GM19455 (cell line): ENCODE results near the gene CPTP.
A peak's percentile ranks its signal among the peaks of the same experiment; 100 is the strongest.

Experiments used
- ATAC-seq: cut with Tn5 transposase; IDR thresholded peaks from one replicate; pipeline ENCODE4 v1.9.1; 2021; ENCODE audit not compliant: unreplicated experiment

Gene CPTP

DNA sequence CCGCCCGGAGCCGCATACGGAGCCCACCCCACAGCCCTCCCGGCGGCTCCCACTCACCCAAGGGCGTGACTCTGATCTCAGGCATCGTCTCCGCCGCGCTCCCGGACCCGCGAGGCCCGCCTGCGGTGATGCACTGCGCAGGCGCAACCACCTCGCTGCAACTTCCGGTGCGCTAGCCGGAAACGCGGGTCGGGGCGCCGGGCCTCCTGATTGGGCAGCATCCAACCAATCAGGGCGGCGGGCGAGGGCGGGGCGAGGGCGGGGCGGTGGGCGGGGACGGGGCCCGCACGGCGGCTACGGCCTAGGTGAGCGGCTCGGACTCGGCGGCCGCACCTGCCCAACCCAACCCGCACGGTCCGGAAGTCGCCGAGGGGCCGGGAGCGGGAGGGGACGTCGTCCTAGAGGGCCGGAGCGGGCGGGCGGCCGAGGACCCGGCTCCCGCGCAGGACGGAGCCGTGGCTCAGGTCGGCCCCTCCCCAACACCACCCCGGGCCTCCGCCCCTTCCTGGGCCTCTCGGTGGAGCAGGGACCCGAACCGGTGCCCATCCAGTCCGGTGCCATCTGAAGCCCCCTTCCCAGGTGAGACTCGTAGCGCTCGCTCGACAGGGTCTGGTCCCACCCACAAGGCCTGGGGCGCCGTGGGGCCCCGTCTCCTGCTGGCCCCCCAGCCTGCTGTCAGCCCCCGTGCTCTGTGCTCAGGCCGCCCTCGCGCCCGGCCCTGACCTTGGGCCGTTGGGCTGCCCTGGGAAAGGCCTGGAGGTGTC is at the start of gene CPTP, which contains the start of gene INTS11:
CPTP (plus strand) TSS at position 279 of the 764 bp plus-strand sequence. CDS start 2,109 bp downstream, outside the sequence.
INTS11 (minus strand) TSS at position 137 of the 764 bp plus-strand sequence; CDS start at position 85, 52 bp downstream.
- ATAC-seq: peak; percentile 69

GRCh38 chr1:1274931-1275431 is 49.6 kb upstream of the CPTP start:
- ATAC-seq: no peak

DNA sequence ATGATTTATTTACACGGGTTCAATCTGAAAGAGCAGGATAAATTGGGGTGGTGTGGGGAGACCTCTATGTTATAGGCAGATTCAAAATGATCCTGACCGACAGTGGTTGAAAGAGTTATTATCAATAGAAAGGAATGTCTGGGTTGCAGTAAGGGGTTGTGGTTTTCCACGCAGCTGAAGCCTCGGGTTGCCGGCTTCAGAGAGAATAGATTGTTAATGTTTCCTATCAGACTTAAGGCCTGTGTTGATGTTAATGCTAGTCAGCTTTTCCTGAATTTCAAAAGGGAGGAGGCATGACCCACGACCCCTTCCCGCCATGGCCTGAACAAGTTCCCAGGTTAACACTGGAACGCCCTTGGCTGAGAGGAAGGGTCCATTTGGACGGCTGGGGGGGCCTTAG is 48.8 kb upstream of the CPTP start:
- ATAC-seq: no peak

- no peak for ATAC-seq
Measured at GRCh38 chr1:1278620-1279019, 46.0 kb upstream of the CPTP start.

DNA sequence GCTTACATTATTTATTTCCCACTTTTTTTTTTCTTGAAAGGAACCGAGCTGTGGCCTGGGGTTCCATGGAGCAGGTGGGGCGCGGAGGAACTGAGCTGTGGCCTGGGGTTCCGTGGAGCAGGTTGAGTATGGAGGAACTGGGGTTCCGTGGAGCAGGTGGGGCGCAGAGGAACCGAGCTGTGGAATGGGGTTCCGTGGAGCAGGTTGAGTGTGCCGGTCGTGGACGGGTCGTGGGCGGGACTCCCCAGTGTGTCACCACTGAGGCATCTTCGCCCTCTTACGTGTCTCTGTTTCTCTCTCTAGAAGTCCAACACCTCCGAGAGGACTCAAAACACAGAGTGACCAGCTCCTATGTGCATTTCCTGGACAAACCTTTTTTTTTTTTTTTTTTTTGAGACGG is 45.6 kb upstream of the CPTP start:
- no peak for ATAC-seq

DNA sequence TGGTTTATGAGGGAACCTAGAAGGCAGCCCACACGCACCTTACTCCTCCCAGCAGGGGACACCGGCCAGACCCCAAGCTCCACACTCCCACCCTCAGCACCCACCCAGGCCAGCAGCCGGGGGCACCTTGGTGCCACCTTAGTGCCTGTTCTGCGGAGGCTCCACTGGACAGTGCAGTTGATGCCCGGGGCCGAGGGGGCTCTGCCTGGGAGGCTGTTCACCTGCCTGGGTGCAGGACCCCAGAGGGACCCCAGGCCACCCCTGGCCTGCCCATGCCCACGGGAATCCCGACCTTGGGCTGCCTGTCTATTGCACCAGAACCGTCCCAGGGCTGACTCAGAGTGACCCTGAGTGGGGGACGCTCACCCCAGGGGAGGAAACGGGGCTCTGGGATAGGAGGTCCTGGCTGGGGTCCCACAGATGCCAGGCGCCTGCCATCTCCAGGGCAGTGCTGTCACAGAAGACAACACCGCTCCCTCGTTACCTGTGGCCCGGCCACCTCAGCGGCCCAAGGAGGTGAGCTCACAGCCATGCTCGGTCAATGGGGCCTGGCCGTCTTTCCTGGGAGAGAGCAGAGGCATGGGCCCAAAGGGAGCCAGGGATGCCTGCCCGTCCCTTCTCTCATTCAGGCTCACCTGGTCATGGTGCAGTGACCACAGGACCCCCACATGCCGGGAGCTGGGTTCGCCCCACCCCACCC is 43.7 kb upstream of the CPTP start:
- ATAC-seq: no peak

DNA sequence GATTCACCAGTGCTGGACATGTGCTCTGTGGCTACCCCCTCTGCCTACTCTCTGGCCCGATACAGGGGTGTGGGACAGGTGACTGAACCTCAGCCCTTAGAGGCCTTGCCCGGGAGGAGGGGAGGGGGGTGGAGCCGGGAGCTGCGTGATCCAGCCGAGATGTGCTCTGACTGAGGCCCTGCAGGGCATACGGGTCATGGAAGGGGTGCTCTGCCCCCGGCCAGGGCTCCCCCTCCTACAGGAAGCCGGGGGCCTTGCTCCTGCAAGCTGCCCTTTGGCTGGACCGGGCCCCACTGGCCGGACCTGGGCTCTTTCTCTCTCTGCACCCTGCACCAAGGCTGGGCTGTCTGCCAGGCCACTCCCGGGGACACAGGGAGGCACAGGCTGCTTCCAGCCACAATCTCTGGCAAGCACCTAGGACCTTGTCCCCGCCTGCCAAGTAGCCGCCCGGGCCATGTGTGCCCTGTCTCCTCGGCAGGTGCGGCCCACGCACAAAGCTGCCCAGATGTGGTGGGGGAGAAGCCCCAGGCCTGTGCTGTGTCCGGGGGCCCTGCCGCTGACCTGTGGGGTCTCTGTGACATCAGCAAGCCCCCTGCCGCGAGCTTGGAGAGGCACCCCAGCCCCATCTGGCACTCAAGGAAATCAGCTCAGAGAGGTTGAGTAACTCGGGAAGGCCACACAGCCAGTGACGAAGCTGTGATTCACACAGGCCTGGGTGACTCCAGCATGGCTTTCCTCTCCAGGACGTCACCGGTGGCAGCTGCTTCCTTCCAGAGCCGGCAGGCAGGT is 42.9 kb upstream of the CPTP start:
- no peak for ATAC-seq

- ATAC-seq: no peak
Measured at GRCh38 chr1:1282998-1283397, 41.6 kb upstream of the CPTP start.

GRCh38 chr1:1283821-1284220 is 40.8 kb upstream of the CPTP start:
- ATAC-seq: no peak

DNA sequence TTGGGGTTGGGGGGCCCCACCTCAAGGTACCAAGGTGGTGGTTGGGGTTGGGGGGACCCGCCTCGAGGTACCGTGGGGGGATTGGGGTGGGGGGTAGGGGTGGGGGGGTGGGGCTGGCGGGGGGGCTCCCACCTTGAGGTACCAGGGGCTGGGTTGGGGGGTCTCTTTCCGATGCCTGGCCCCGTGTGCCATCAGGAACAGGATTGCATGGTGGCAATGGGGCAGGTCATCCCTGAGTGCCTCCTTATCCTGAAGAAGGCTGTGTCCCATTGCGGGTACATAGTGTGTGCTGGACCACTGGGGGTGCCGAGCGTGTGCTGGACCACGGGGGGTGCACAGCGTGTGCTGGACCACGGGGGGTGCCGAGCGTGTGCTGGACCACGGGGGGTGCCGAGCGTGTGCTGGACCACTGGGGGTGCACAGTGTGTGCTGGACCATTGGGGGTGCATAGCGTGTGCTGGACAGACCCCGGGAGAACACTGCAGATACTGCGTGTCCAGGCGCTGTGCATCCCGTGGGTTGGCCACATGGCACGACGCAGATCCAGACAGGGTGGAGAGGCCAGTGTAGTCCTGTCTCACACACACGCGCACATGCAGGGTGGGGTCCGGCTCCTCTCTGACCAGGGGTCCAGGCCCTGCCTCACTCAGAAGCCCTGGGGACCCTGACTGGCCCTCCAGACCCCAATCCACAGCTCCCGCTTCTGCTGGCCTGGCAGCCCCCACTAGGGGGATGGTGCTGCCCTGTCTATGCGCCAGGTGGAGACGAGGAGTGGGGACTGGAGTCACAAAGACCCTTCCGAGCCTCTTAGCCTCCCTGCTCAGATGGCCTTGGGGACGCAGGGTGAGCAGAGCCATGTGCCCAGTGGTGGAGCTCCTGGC is 40.1 kb upstream of the CPTP start:
- ATAC-seq: no peak

- no peak for ATAC-seq
Measured at GRCh38 chr1:1285102-1285571, 39.5 kb upstream of the CPTP start.

GRCh38 chr1:1285611-1286311 is 38.8 kb upstream of the CPTP start:
- ATAC-seq: no peak

GRCh38 chr1:1286313-1287261 is 38.0 kb upstream of the CPTP start:
- no peak for ATAC-seq

DNA sequence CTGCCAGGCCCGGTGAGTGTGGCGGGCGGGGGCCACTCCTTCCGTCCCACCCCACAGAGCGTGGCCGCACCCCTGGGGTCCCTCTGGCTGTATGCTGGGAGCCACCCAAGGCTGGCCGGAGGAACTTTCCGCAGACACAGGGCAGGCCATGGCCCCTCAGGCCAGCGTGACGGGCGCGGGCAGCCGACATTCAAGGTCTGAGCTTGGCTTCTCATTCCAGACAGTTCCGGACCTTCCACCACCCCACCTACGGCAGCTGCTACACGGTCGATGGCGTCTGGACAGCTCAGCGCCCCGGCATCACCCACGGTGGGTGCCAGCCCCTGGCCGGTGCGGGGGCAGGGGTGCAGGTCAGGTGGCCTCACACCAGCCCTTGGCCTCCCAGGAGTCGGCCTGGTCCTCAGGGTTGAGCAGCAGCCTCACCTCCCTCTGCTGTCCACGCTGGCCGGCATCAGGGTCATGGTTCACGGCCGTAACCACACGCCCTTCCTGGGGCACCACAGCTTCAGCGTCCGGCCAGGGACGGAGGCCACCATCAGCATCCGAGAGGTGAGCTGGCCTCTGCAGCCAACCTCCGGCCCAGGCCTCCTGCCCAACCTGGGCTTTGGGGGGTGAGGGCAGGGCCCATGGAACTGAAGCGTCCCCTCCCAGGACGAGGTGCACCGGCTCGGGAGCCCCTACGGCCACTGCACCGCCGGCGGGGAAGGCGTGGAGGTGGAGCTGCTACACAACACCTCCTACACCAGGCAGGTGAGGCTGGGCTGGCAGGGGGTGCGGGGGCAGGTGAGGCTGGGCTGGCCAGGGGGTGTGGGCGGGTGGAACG is 37.1 kb upstream of the CPTP start:
- ATAC-seq: no peak

DNA sequence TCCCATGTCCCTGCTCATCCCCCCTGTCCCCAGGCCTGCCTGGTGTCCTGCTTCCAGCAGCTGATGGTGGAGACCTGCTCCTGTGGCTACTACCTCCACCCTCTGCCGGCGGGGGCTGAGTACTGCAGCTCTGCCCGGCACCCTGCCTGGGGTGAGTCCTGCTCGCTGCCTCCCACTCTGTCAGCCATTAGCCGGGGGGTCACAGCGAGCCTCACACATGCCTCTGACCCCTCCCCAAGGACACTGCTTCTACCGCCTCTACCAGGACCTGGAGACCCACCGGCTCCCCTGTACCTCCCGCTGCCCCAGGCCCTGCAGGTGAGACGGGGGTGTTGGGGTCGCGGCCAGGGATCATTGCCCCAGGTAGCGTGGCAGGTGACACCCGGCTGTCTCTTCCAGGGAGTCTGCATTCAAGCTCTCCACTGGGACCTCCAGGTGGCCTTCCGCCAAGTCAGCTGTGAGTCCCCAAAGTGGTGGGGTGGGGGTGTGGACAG is 34.3 kb upstream of the CPTP start:
- no peak for ATAC-seq

DNA sequence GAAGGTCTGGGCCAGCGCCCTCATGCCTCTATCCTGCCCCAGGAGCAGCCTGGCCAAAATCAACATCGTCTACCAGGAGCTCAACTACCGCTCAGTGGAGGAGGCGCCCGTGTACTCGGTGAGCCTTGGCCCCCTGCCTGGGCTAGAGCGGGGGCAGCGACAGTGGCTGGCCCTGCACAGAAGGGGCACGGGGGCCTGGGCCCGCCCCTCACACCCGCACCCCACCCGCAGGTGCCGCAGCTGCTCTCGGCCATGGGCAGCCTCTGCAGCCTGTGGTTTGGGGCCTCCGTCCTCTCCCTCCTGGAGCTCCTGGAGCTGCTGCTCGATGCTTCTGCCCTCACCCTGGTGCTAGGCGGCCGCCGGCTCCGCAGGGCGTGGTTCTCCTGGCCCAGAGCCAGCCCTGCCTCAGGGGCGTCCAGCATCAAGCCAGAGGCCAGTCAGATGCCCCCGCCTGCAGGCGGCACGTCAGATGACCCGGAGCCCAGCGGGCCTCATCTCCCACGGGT is 33.5 kb upstream of the CPTP start:
- ATAC-seq: no peak
